GM19463 (cell line): Measurements from ENCODE around the gene TSKU.
"Not testable (repeated sequence)": the region's sequence is repeated elsewhere in the genome, so short reads cannot be mapped to it uniquely, and the experiment has no call there.

Experiments
- ATAC-seq: cut with Tn5 transposase; IDR thresholded peaks from one replicate; pipeline ENCODE4 v1.9.1; 2021; ENCODE audit warnings: mild to moderate bottlenecking, moderate library complexity; ENCODE audit not compliant: unreplicated experiment

TSKU gene

DNA sequence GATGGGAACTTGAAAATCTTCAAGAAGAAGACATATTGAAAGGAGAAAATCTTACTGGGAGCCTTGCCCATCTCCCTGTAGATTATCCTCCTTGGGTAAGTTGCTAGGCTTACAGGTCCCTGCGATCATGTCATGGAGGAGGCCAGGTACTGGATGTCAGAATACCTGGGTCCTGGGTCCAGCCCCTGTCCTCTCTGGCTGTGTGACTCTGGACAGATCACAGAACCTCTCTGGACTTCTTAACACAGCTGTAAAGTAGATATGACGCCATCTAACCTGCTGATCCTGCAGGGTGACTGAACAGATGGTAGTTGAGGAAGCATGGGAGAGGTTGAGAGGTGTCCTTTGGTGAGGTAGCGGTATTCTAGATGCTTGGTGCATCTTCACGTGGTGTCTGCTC lies 4.1 kb downstream of the TSKU start:
- ATAC-seq, result no peak

DNA sequence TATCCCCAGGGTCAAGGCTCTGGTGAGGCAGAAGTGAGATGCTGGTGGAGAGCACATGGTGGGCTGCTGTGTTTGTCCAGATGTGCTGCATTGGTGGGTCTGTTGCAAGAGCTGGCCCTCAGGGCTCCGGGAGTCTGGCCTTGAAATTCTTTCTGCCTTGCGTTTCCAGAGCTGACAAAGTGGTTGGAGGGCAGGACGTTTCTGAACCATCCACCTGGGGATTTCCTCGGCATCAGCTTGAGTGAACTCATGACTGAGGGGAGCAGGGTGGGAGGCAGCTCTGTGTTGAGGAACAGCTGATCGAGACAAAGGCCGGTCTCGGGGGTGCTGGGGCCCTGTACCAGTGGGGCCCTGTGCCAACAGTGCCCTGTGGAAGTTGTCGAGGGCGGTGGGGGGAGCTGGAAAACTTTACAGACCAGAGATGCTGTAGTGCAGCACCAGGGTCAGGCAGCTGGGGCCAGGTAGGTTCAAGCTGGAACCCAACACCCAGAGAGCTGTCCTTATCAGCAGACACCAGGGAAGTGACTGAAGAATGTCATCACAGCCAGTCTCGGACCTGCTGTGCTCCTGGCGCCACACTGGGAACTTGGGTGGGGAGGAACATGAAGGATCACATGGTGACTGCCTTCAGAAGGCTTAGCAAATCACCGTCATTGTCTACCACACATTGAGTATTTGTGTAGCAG lies 4.9 kb downstream of the TSKU start:
- no peak for ATAC-seq

- no peak for ATAC-seq
These were observed 5.7 kb downstream of the TSKU start for GRCh38 chr11:76788661-76789442.

DNA sequence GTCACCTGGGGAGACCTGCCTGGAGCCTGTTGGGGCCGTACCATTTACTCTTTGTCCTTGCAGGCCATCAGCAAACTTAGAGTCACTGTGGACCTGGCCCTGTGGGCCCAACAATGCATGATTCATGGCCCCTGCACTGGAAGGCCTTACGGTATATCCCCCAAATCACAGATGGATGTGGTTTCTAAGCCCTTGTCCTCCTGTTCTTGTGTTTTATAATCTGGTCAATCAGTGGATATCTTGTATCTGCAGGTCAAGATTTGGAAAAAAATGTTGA lies 6.2 kb downstream of the TSKU start:
- ATAC-seq, result no peak

- no peak for ATAC-seq
These were observed 7.1 kb downstream of the TSKU start for GRCh38 chr11:76790251-76790650.

- ATAC-seq, result not testable (repeated sequence)
These were observed 8.0 kb downstream of the TSKU start for GRCh38 chr11:76791002-76791770.

DNA sequence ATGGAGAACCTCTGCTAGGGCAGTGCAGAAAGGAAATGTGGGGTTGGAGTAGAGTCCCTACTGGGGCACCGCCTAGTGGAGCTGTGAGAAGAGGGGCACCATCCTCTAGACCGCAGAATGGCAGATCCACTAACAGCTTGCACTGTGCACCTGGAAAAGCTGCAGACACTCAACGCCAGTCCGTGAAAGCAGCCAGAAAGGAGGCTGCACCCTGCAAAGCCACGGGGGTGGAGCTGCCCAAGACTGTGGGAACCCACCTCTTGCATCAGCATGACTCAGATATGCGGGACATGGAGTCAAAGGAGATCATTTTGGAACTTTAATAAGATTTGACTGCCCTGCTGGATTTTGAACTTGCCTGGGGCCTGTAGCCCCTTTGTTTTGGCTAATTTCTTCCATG lies 8.7 kb downstream of the TSKU start:
- no peak for ATAC-seq

DNA sequence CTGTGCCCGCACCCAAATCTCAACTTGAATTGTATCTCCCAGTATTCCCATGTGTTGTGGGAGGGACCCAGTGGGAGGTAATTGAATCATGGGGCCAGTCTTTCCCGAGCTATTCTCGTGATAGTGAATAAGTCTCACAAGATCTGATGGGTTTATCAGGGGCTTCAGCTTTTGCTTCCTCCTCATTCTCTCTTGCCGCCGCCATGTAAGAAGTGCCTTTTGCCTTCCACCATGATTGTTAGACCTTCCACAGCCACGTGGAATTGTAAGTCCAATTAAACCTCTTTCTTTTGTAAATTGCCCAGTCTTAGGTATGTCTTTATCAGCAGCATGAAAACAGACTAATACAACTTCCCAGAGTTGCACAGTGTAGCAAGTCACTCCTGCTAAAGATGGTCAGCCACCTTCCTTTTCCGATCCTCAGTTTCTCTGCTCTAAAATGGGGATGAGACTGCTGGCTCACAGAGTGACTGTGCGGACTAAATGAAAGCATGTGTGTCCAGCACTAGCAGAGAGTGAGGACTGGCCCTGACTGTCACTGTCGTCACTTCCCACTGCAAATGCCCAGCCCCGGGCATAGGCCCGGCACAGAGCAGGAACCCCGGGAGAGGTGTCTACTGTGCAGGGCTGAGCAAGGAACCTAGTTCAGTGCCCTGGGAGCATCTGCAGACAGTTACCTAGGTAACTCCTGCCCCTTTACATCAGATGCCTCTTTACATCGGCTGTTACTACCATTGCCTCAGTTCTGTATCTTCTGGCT lies 9.5 kb downstream of the TSKU start:
- ATAC-seq, result no peak

- no peak for ATAC-seq
These were observed 10.5 kb downstream of the TSKU start for GRCh38 chr11:76793391-76794291.

- ATAC-seq, result no peak
These were observed 11.5 kb downstream of the TSKU start for GRCh38 chr11:76794371-76795289.

DNA sequence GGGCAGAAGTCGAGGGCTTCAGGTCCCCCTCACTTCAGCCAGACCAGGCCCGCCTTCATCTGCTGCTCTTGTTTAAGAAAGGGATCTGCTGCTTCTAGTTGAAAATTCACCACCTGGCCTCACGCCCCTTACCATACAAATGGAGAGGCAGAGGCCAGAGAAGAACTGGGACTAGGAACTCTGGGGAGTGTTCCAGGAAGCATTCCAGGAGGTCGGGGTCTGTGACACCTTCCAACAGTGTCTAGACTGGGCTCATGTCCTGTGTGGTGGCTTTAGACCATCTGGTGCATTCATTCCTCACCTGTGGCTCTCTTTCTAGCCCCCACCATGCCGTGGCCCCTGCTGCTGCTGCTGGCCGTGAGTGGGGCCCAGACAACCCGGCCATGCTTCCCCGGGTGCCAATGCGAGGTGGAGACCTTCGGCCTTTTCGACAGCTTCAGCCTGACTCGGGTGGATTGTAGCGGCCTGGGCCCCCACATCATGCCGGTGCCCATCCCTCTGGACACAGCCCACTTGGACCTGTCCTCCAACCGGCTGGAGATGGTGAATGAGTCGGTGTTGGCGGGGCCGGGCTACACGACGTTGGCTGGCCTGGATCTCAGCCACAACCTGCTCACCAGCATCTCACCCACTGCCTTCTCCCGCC lies 12.3 kb downstream of the TSKU start:
- ATAC-seq, result no peak

- no peak for ATAC-seq
These were observed 12.8 kb downstream of the TSKU start for GRCh38 chr11:76795936-76796441.

GRCh38 chr11:76796511-76797198 lies 13.5 kb downstream of the TSKU start:
- no peak for ATAC-seq

- ATAC-seq, result no peak
These were observed 14.4 kb downstream of the TSKU start for GRCh38 chr11:76797341-76798201.

DNA sequence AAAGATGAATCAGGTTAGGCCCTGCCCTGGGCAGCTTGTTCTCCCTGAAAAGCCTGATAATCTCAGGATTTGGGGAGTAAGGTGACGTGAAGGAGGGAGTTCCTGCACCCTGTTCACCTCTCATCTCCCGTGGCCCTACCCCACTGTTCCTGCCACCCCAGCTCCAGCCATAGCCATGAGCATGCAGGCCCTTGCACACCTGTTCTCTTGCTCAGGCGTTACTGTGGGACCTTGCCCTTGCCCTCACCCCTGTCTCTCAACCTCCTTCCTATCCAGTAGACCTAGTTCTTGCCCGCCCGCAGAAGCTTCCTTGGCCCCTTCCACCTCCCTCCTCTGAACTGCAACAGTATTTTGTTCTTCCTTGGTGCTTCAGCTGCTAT lies 15.0 kb downstream of the TSKU start:
- no peak for ATAC-seq

DNA sequence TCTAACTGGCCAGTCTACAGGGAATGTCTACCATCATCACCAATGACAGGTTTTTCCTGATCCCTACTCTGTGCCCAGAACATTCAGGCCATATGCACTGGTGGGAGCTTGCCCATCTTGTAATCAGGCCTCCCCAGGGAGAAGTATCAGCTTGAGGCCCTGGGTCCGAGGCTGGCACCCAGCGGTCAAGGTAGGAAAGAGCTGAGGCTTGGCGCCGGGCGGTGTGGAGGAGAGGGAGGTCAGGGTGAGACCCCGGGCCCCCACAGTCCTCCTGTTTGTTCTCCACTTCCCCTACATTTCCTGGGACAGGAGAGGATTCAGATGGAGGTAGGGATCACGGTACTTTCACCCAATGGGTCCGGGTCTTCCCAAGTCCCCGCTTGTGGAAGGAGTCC lies 15.5 kb downstream of the TSKU start:
- no peak for ATAC-seq
